HEK293 (cell line): ENCODE measurements around the gene DCAF15.
A peak's percentile ranks its signal among the peaks of the same experiment; 100 is the strongest.

Experiments
- FEZF1 ChIP-seq: fragments of 450-650 bp; formaldehyde crosslinking; IDR thresholded peaks from 2 replicates; pipeline ENCODE4 v1.5.1; 2016; ENCODE audit warnings: missing biosample characterization, missing genetic modification characterization
- GLI2 ChIP-seq: fragments of 450-650 bp; formaldehyde crosslinking; IDR thresholded peaks from 2 replicates; pipeline ENCODE4; 2017; ENCODE audit warnings: missing biosample characterization, missing genetic modification characterization, low read depth, borderline replicate concordance
- GLIS2 ChIP-seq: fragments of 450-650 bp; formaldehyde crosslinking; IDR thresholded peaks from 2 replicates; pipeline ENCODE4 v1.5.1; 2016; ENCODE audit warnings: missing biosample characterization, missing genetic modification characterization
- MYNN ChIP-seq: fragments of 450-650 bp; formaldehyde crosslinking; IDR thresholded peaks from 2 replicates; pipeline ENCODE4 v1.5.1; 2016; ENCODE audit warnings: missing biosample characterization, missing genetic modification characterization, borderline replicate concordance
- MZF1 ChIP-seq: fragments of 450-650 bp; formaldehyde crosslinking; IDR thresholded peaks from 2 replicates; pipeline ENCODE4 v1.5.1; 2017; ENCODE audit warnings: missing biosample characterization, missing genetic modification characterization, borderline replicate concordance
- PRDM4 ChIP-seq: fragments of 450-650 bp; formaldehyde crosslinking; IDR thresholded peaks from 2 replicates; pipeline ENCODE4 v1.5.1; 2017; ENCODE audit warnings: missing biosample characterization, missing genetic modification characterization
- PRDM6 ChIP-seq: fragments of 450-650 bp; formaldehyde crosslinking; IDR thresholded peaks from 2 replicates; pipeline ENCODE4 v1.5.1; 2017; ENCODE audit warnings: missing biosample characterization, missing genetic modification characterization
- SALL2 ChIP-seq: fragments of 450-650 bp; formaldehyde crosslinking; IDR thresholded peaks from 2 replicates; pipeline ENCODE4 v1.5.0; 2017; ENCODE audit warnings: missing biosample characterization, mild to moderate bottlenecking, missing genetic modification characterization, borderline replicate concordance
- TRIM28 ChIP-seq: IDR thresholded peaks from 2 replicates; pipeline ENCODE4 v1.6.1; 2011; ENCODE audit warnings: low read length, control low read depth, borderline replicate concordance
- TSHZ1 ChIP-seq: fragments of 450-650 bp; formaldehyde crosslinking; IDR thresholded peaks from 2 replicates; pipeline ENCODE4 v1.5.1; 2016; ENCODE audit warnings: missing biosample characterization, missing genetic modification characterization, borderline replicate concordance
- ZBTB21 ChIP-seq: fragments of 450-650 bp; formaldehyde crosslinking; IDR thresholded peaks from 2 replicates; pipeline ENCODE4 v1.5.1; 2017; ENCODE audit warnings: missing biosample characterization, missing genetic modification characterization
- ZBTB6 ChIP-seq: fragments of 450-650 bp; formaldehyde crosslinking; IDR thresholded peaks from 2 replicates; pipeline ENCODE4 v1.5.1; 2017; ENCODE audit warnings: missing biosample characterization, missing genetic modification characterization
- ZNF18 ChIP-seq: fragments of 450-650 bp; formaldehyde crosslinking; IDR thresholded peaks from 2 replicates; pipeline ENCODE4 v1.5.1; 2016; ENCODE audit warnings: missing biosample characterization, missing genetic modification characterization
- ZNF184 ChIP-seq: fragments of 450-650 bp; IDR thresholded peaks from 2 replicates; pipeline ENCODE4 v1.5.1; 2018; ENCODE audit warnings: missing biosample characterization, mild to moderate bottlenecking, missing genetic modification characterization
- ZNF221 ChIP-seq: fragments of 450-650 bp; formaldehyde crosslinking; IDR thresholded peaks from 2 replicates; pipeline ENCODE4 v1.5.1; 2017; ENCODE audit warnings: missing biosample characterization, missing genetic modification characterization, borderline replicate concordance
- ZNF26 ChIP-seq: fragments of 450-650 bp; formaldehyde crosslinking; IDR thresholded peaks from 2 replicates; pipeline ENCODE4 v1.5.1; 2016; ENCODE audit warnings: missing biosample characterization, missing genetic modification characterization
- ZNF292 ChIP-seq: fragments of 450-650 bp; formaldehyde crosslinking; IDR thresholded peaks from 2 replicates; pipeline ENCODE4 v1.5.1; 2016; ENCODE audit warnings: low read depth, missing biosample characterization, missing genetic modification characterization, borderline replicate concordance
- ZNF335 ChIP-seq: fragments of 450-650 bp; formaldehyde crosslinking; conservative IDR thresholded peaks from 2 replicates; pipeline ENCODE4 v1.5.1; 2016; ENCODE audit warnings: missing biosample characterization, missing genetic modification characterization
- ZNF416 ChIP-seq: fragments of 450-650 bp; formaldehyde crosslinking; IDR thresholded peaks from 2 replicates; pipeline ENCODE4 v1.5.1; 2016; ENCODE audit warnings: missing biosample characterization, missing genetic modification characterization
- ZNF423 ChIP-seq: fragments of 450-650 bp; formaldehyde crosslinking; IDR thresholded peaks from 2 replicates; pipeline ENCODE4 v1.5.1; 2016; ENCODE audit warnings: missing biosample characterization, missing genetic modification characterization
- ZNF473 ChIP-seq: fragments of 450-650 bp; formaldehyde crosslinking; IDR thresholded peaks from 2 replicates; pipeline ENCODE4 v1.5.1; 2017; ENCODE audit warnings: missing biosample characterization, missing genetic modification characterization
- ZNF514 ChIP-seq: fragments of 450-650 bp; formaldehyde crosslinking; IDR thresholded peaks from 2 replicates; pipeline ENCODE4 v1.5.1; 2016; ENCODE audit warnings: missing biosample characterization, missing genetic modification characterization
- ZSCAN18 ChIP-seq: fragments of 450-650 bp; formaldehyde crosslinking; IDR thresholded peaks from 2 replicates; pipeline ENCODE4 v1.5.1; 2016; ENCODE audit warnings: missing biosample characterization, missing genetic modification characterization

Gene DCAF15

GRCh38 chr19:14006766-14007562, 54.7 kb downstream of the DCAF15 start (continued):
- no peak for TF ChIP-seq GLI2 (tag by site-specific recombination)
- no peak for TF ChIP-seq MYNN (tag by site-specific recombination)
- peak; percentile 94 for TF ChIP-seq MZF1 (tag by site-specific recombination)
- TF ChIP-seq FEZF1 (tag by site-specific recombination) = 0 out of 2 replicates have a peak, but pooled peaks have one; percentile 23
- peak; percentile 81 for TF ChIP-seq PRDM4 (tag by site-specific recombination)
- no peak for TF ChIP-seq TRIM28
- TF ChIP-seq ZNF473 (tag by site-specific recombination) = no peak
- TF ChIP-seq ZNF292 = no peak
- TF ChIP-seq ZNF26 = no peak
- TF ChIP-seq GLIS2 (tag by site-specific recombination) = peak; percentile 81
- no peak for TF ChIP-seq ZNF514 (tag by site-specific recombination)
- TF ChIP-seq ZNF18 (tag by site-specific recombination) = no peak
- no peak for TF ChIP-seq SALL2 (tag by site-specific recombination)
- TF ChIP-seq ZNF184 (tag by site-specific recombination) = peak; percentile 12; the same call in 1 of the 2 replicates
- peak; percentile 100 for TF ChIP-seq ZBTB21 (tag by site-specific recombination)
- TF ChIP-seq ZBTB6 = no peak
- TF ChIP-seq ZNF221 = 0 out of 2 replicates have a peak, but pooled peaks have one; percentile 86
- 0 out of 2 replicates have a peak, but pooled peaks have one; percentile 61 for TF ChIP-seq ZNF416 (tag by site-specific recombination)
- no peak; the same call in 1 of the 2 replicates for TF ChIP-seq ZNF423 (tag by site-specific recombination)
- peak; percentile 33; the same call in 1 of the 2 replicates for TF ChIP-seq PRDM6 (tag by site-specific recombination)
- peak; percentile 65 for TF ChIP-seq TSHZ1 (tag by site-specific recombination)
- peak; percentile 69; the same call in 1 of the 2 replicates for TF ChIP-seq ZSCAN18 (tag by site-specific recombination)
- TF ChIP-seq ZNF335 (tag by site-specific recombination) = peak; percentile 95
